Transverse colon (tissue), 4 donors: ENCODE measurements around the gene NANS.

Experiments
- EP300 ChIP-seq: sonication (generic); formaldehyde crosslinking; IDR thresholded peaks from one replicate; pipeline ENCODE4 v1.6.1; 2017; ENCODE audit warnings: antibody characterized with exemption, low read depth
- POLR2A ChIP-seq: fragments of 450-650 bp; IDR thresholded peaks from one replicate; pipeline ENCODE4 v1.6.1; 2016; ENCODE audit warnings: antibody characterized with exemption, mild to moderate bottlenecking, moderate library complexity
- POLR2AphosphoS5 ChIP-seq, 3 donors: sonication (generic); formaldehyde crosslinking; IDR thresholded peaks; one replicate each; pipeline ENCODE4 v1.6.1; 2016; ENCODE audit warnings: antibody characterized with exemption in 3 of 3
- TF ChIP-seq, protein P1 (sequence below), 5 experiments: fragments of 200-600 bp in 3 of 5; fragments of 450-650 bp in 2 of 5; sonication (generic) in 3 of 5; IDR thresholded peaks; 1 replicate in 2 of 5; 2 replicates in 3 of 5; pipeline ENCODE4 v1.5.1; 2016 to 2017; ENCODE audit warnings: antibody characterized with exemption in 5 of 5, inconsistent platforms in 3 of 5, mild to moderate bottlenecking in 2 of 5, moderate library complexity in 1 of 5

DNA sequence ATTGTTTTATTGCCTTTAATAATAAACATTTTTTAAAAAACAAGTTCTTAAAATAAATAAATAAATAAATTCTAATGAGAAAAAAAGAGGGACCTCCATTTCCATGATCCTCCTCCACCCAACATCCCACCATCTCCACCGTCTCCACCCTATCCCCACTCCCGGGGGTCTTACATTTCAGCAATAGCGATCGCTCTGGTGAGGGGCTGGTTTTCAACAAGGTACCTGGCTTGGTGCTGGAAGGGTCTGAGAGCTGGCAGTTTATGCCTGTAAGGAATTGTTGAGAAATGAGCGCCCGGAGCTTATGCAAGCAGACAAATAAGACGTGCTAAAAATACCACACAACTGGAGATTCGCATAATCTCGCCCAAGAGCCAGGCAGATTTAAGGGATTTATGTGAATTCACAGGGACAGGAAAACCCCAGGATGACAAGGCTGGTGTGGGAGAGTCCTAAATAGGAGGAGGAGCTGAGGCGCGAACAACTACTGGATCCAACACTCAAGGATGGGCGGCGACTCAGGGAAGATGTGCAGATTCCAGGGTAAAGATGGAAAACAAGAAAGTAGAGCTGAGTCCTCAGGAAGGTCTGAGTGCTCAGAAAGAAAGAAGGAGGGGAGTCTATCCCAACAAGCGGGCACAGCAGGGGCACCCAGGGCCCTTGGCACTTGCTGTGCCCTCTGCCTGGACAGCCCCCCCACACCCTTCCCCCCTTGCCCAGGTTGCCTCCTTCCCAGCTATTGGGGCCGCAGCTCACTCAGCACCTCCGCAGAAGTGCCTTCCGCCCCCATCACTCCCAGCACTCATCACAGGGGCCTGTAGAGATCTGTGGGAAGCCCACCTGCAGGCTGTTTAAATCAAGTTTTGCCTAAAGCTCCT, 35.4 kb downstream of the NANS start:
- TF ChIP-seq POLR2AphosphoS5 (IDR thresholded peaks at IDR 0.05) (no peak), POLR2A (no peak), EP300 (no peak)
- TF ChIP-seq, protein P1, sequence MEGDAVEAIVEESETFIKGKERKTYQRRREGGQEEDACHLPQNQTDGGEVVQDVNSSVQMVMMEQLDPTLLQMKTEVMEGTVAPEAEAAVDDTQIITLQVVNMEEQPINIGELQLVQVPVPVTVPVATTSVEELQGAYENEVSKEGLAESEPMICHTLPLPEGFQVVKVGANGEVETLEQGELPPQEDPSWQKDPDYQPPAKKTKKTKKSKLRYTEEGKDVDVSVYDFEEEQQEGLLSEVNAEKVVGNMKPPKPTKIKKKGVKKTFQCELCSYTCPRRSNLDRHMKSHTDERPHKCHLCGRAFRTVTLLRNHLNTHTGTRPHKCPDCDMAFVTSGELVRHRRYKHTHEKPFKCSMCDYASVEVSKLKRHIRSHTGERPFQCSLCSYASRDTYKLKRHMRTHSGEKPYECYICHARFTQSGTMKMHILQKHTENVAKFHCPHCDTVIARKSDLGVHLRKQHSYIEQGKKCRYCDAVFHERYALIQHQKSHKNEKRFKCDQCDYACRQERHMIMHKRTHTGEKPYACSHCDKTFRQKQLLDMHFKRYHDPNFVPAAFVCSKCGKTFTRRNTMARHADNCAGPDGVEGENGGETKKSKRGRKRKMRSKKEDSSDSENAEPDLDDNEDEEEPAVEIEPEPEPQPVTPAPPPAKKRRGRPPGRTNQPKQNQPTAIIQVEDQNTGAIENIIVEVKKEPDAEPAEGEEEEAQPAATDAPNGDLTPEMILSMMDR (IDR thresholded peaks at IDR 0.05), result no peak
